ENCODE measurements around the gene ZFP69. TPM values are rescaled to one million over a fixed set of nuclear protein-coding genes. Genes with fewer than 3 reads are reported as not detected.

The ZFP69 gene
- total RNA-seq, 1 experiment from 2014 or later = not detected

- ATAC-seq (no peak), DNase-seq (ENCODE audit: low read depth, low spot score) (no peak)
- no peaks in the 10 kb centered on the region for H3K27me3 ChIP-seq (ENCODE audit: insufficient read depth, low read length)
- H3K4me2 ChIP-seq (ENCODE audit: low read length) = no peak overlapping the region
- no peaks in the 10 kb centered on the region for H3K4me1 ChIP-seq (ENCODE audit: control insufficient read depth in 1 of 2, insufficient read depth in 2 of 2, low read length in 2 of 2)
- ChIA-PET RAD21 (ENCODE audit: low non-redundant PET in 1 of 2, low total read pairs in 2 of 2, uncharacterized antibody in 2 of 2, unreplicated experiment in 2 of 2) (no interaction called here), CTCF (no interaction called here), POLR2A (no interaction called here)
- no peak overlapping the region for H3K27ac ChIP-seq (ENCODE audit: low read depth, low read length)
- H3K36me3 ChIP-seq (ENCODE audit: control insufficient read depth in 1 of 2, insufficient read depth in 2 of 2, low read length in 2 of 2) = no peaks in the 10 kb centered on the region
- H3K79me2 ChIP-seq (ENCODE audit: insufficient read depth, low read length) = no peaks in the 10 kb centered on the region
- intact Hi-C loops (cut with micrococcal nuclease) = no loop called here
- H2AFZ ChIP-seq (ENCODE audit: low read depth, low read length, poor library complexity, severe bottlenecking) = no peak overlapping the region
- H3K9me2 ChIP-seq (ENCODE audit: insufficient read depth) = no peaks in the 10 kb centered on the region
- H3K9ac ChIP-seq (ENCODE audit: low read length) = no peak overlapping the region
- no TSS peak for BruUV-seq (replicated peaks)
- H4K20me1 ChIP-seq (ENCODE audit: insufficient read depth) = no peaks in the 10 kb centered on the region
- no peak overlapping the region for H3K4me3 ChIP-seq (replicated peaks in 1 of 2; ENCODE audit: low read depth in 1 of 2, low read length in 2 of 2)
- TF ChIP-seq SRF (IDR thresholded peaks at IDR 0.05; ENCODE audit: low read depth) (no peak), JUND (IDR thresholded peaks at IDR 0.05) (no peak), POLR2AphosphoS5 (IDR thresholded peaks at IDR 0.05; ENCODE audit: low read depth, low read length) (no peak), ATF3 (IDR thresholded peaks at IDR 0.05) (no peak), CTCF (IDR thresholded peaks at IDR 0.05 in 2 of 3, conservative IDR thresholded peaks at IDR 0.05 in 1 of 3; ENCODE audit: borderline replicate concordance in 1 of 3, insufficient read depth in 1 of 3, low read depth in 2 of 3, low read length in 2 of 3) (no peak), SP1 (IDR thresholded peaks at IDR 0.05; ENCODE audit: low read depth) (no peak), ELF1 (IDR thresholded peaks at IDR 0.05; ENCODE audit: borderline replicate concordance, low read depth) (no peak), POLR2A (IDR thresholded peaks at IDR 0.05; ENCODE audit: borderline replicate concordance, extremely low read depth, insufficient read depth, insufficient read length) (no peak), ZNF274 (IDR thresholded peaks at IDR 0.05; ENCODE audit: low read depth, low read length) (no peak), ZBTB33 (IDR thresholded peaks at IDR 0.05; ENCODE audit: extremely low read depth, insufficient replicate concordance, low read length) (no peak), CBX3 (IDR thresholded peaks at IDR 0.05; ENCODE audit: low read depth) (no peak), EZH2phosphoT487 (IDR thresholded peaks at IDR 0.05; ENCODE audit: borderline replicate concordance) (no peak)
- peaks cover 3 to 21% of the 10 kb centered on the region in 2 experiments; a peak in 1 of 4 replicates for H3K9me3 ChIP-seq (ENCODE audit: control insufficient read depth in 1 of 2, insufficient read depth in 1 of 2, low read depth in 1 of 2, low read length in 2 of 2)
These were observed 2.1 kb downstream of the ZFP69 start for GRCh38 chr1:40479156-40479555.
